HCT116 (cell line): ENCODE measurements around the gene ATOH8.

Experiments
- CBX3 ChIP-seq: IDR thresholded peaks from 2 replicates; pipeline ENCODE4 v1.6.1; 2012; ENCODE audit warnings: low read depth
- CEBPB ChIP-seq: IDR thresholded peaks from 2 replicates; pipeline ENCODE4 v1.6.1; 2012; ENCODE audit warnings: low read depth
- CTCF ChIP-seq, 3 experiments: fragments of 200-600 bp in 1 of 3; sonication (generic) in 1 of 3; IDR thresholded peaks in 2 of 3; conservative IDR thresholded peaks in 1 of 3; 2 replicates each; pipeline ENCODE4 v1.5.1; 2012 to 2017; ENCODE audit warnings: low read depth in 2 of 3, low read length in 2 of 3, antibody characterized with exemption in 1 of 3, borderline replicate concordance in 1 of 3, control low read depth in 1 of 3, mild to moderate bottlenecking in 1 of 3, mixed read lengths in 1 of 3, mixed run types in 1 of 3, moderate library complexity in 1 of 3; ENCODE audit not compliant: insufficient read depth in 1 of 3
- EZH2 ChIP-seq: fragments of 200-600 bp; sonication (generic); IDR thresholded peaks from 2 replicates; pipeline ENCODE4 v1.6.1; 2017; ENCODE audit warnings: antibody characterized with exemption, mixed run types
- EZH2phosphoT487 ChIP-seq: fragments of 200-600 bp; IDR thresholded peaks from 2 replicates; pipeline ENCODE4 v1.6.1; 2018; ENCODE audit warnings: antibody characterized with exemption, borderline replicate concordance
- JUND ChIP-seq: IDR thresholded peaks from 2 replicates; pipeline ENCODE4 v1.6.1; 2012
- MAX ChIP-seq: IDR thresholded peaks from 2 replicates; pipeline ENCODE4 v1.6.1; 2012
- POLR2A ChIP-seq: IDR thresholded peaks from 2 replicates; pipeline ENCODE4 v1.7.0; 2011; ENCODE audit warnings: borderline replicate concordance; ENCODE audit not compliant: insufficient read depth, insufficient read length; ENCODE audit errors: extremely low read depth
- POLR2AphosphoS5 ChIP-seq: IDR thresholded peaks from 2 replicates; pipeline ENCODE4 v1.6.1; 2011; ENCODE audit warnings: mild to moderate bottlenecking, low read depth, low read length, moderate library complexity
- RAD21 ChIP-seq: IDR thresholded peaks from 2 replicates; pipeline ENCODE4 v1.6.1; 2012; ENCODE audit warnings: low read depth, mild to moderate bottlenecking
- SIN3A ChIP-seq: IDR thresholded peaks from 2 replicates; pipeline ENCODE4 v1.6.1; 2012; ENCODE audit warnings: low read depth
- YY1 ChIP-seq: IDR thresholded peaks from 2 replicates; pipeline ENCODE4 v1.6.1; 2011; ENCODE audit warnings: low read length, low read depth, moderate library complexity, mild to moderate bottlenecking; ENCODE audit not compliant: insufficient replicate concordance; ENCODE audit errors: extremely low read depth
- ZNF274 ChIP-seq: fragments of 200-500 bp; sonication (Bioruptor generic); IDR thresholded peaks from 2 replicates; pipeline ENCODE4 v1.6.1; 2014; ENCODE audit warnings: mild to moderate bottlenecking, low read depth, low read length, inconsistent platforms

GRCh38 chr2:85777441-85777861 lies 23.7 kb downstream of the ATOH8 start:
- no peak for TF ChIP-seq POLR2A
- no peak for TF ChIP-seq CTCF (IDR thresholded peaks at IDR 0.05 in 2 of 3, conservative IDR thresholded peaks at IDR 0.05 in 1 of 3; ENCODE audit: borderline replicate concordance in 1 of 3, insufficient read depth in 1 of 3, low read depth in 2 of 3, low read length in 2 of 3)
- no peak for TF ChIP-seq EZH2
- no peak for TF ChIP-seq RAD21
- TF ChIP-seq JUND, result no peak
- TF ChIP-seq SIN3A, result no peak
- no peak for TF ChIP-seq CEBPB
- TF ChIP-seq POLR2AphosphoS5, result no peak
- no peak for TF ChIP-seq EZH2phosphoT487
- TF ChIP-seq CBX3, result no peak
- TF ChIP-seq YY1, result no peak
- no peak for TF ChIP-seq ZNF274
- TF ChIP-seq MAX, result no peak
